Measurements from ENCODE around the gene ATRNL1.

Gene ATRNL1

GRCh38 chr10:115654961-115655360 lies 561.8 kb downstream of the ATRNL1 start:
- no peak overlapping the region for H3K4me3 Mint-ChIP-seq
- no peaks in the 10 kb centered on the region for H3K4me1 Mint-ChIP-seq
- DNase-seq (ENCODE audit: low spot score in 2 of 2) (no peak), ATAC-seq (no peak)
- peaks cover 22% of the 10 kb centered on the region for H3K9me3 Mint-ChIP-seq
- no peak overlapping the region for H3K27ac Mint-ChIP-seq
- H3K36me3 Mint-ChIP-seq: no peaks in the 10 kb centered on the region

- H3K36me3 Mint-ChIP-seq: no peaks in the 10 kb centered on the region
- no peak overlapping the region for H3K27ac Mint-ChIP-seq
- peaks cover 17% of the 10 kb centered on the region for H3K9me3 Mint-ChIP-seq
- no peaks in the 10 kb centered on the region for H3K4me1 Mint-ChIP-seq
- no peak for DNase-seq (ENCODE audit: low spot score in 2 of 2)
- ATAC-seq: no peak
- H3K4me3 Mint-ChIP-seq: no peak overlapping the region
These were observed 564.1 kb downstream of the ATRNL1 start for GRCh38 chr10:115657161-115657860.

GRCh38 chr10:115659616-115660015 lies 566.5 kb downstream of the ATRNL1 start:
- H3K27ac Mint-ChIP-seq: no peak overlapping the region

GRCh38 chr10:115660391-115660790 lies 567.2 kb downstream of the ATRNL1 start:
- H3K27ac Mint-ChIP-seq: no peak overlapping the region
- no peaks in the 10 kb centered on the region for H3K4me1 Mint-ChIP-seq
- no peaks in the 10 kb centered on the region for H3K36me3 Mint-ChIP-seq
- no peak overlapping the region for H3K4me3 Mint-ChIP-seq
- ATAC-seq: no peak
- peaks cover 13% of the 10 kb centered on the region for H3K9me3 Mint-ChIP-seq
- no peak for DNase-seq (ENCODE audit: low spot score in 2 of 2)

More at GRCh38 chr10:115659616-115660015, 566.5 kb downstream of the ATRNL1 start:
- H3K9me3 Mint-ChIP-seq: peaks cover 16% of the 10 kb centered on the region
- DNase-seq (ENCODE audit: low spot score in 2 of 2) (no peak), ATAC-seq (no peak)
- no peaks in the 10 kb centered on the region for H3K36me3 Mint-ChIP-seq
- no peak overlapping the region for H3K4me3 Mint-ChIP-seq
- H3K4me1 Mint-ChIP-seq: no peaks in the 10 kb centered on the region

GRCh38 chr10:115662422-115662821 lies 569.3 kb downstream of the ATRNL1 start:
- H3K27ac Mint-ChIP-seq: no peak overlapping the region
- DNase-seq (ENCODE audit: low spot score in 2 of 2) (no peak), ATAC-seq (no peak)
- H3K36me3 Mint-ChIP-seq: no peaks in the 10 kb centered on the region
- no peaks in the 10 kb centered on the region for H3K4me1 Mint-ChIP-seq
- H3K4me3 Mint-ChIP-seq: no peak overlapping the region
- peaks cover 9% of the 10 kb centered on the region for H3K9me3 Mint-ChIP-seq

- no peak for DNase-seq (ENCODE audit: low spot score in 2 of 2)
- Mint-ChIP-seq H3K36me3 (no peaks in the 10 kb centered on the region), H3K9me3 (peaks cover 3% of the 10 kb centered on the region), H3K4me1 (no peaks in the 10 kb centered on the region), H3K4me3 (no peak overlapping the region), H3K27ac (no peak overlapping the region)
- no peak for ATAC-seq
These were observed 572.4 kb downstream of the ATRNL1 start for GRCh38 chr10:115665549-115665948.

- H3K4me3 Mint-ChIP-seq: no peak overlapping the region
- H3K36me3 Mint-ChIP-seq: no peaks in the 10 kb centered on the region
- no peak overlapping the region for H3K27ac Mint-ChIP-seq
- H3K4me1 Mint-ChIP-seq: no peaks in the 10 kb centered on the region
- DNase-seq (ENCODE audit: low spot score in 2 of 2) (no peak), ATAC-seq (no peak)
- H3K9me3 Mint-ChIP-seq: peaks cover 14% of the 10 kb centered on the region
These were observed 581.3 kb downstream of the ATRNL1 start for GRCh38 chr10:115674496-115674895.

GRCh38 chr10:115696747-115697146 lies 603.6 kb downstream of the ATRNL1 start:
- no peaks in the 10 kb centered on the region for H3K36me3 Mint-ChIP-seq
- ATAC-seq (no peak), DNase-seq (ENCODE audit: low spot score in 2 of 2) (no peak)
- H3K9me3 Mint-ChIP-seq: peaks cover 8% of the 10 kb centered on the region
- no peak overlapping the region for H3K27ac Mint-ChIP-seq
- no peaks in the 10 kb centered on the region for H3K4me1 Mint-ChIP-seq
- no peak overlapping the region for H3K4me3 Mint-ChIP-seq

GRCh38 chr10:115706026-115706425 lies 612.9 kb downstream of the ATRNL1 start:
- ATAC-seq (no peak), DNase-seq (ENCODE audit: low spot score in 2 of 2) (no peak)
- no peaks in the 10 kb centered on the region for H3K36me3 Mint-ChIP-seq
- no peaks in the 10 kb centered on the region for H3K4me1 Mint-ChIP-seq
- H3K4me3 Mint-ChIP-seq: no peak overlapping the region
- no peak overlapping the region for H3K27ac Mint-ChIP-seq
- peaks cover 11% of the 10 kb centered on the region for H3K9me3 Mint-ChIP-seq

- no peaks in the 10 kb centered on the region for H3K36me3 Mint-ChIP-seq
- H3K27ac Mint-ChIP-seq: no peak overlapping the region
- H3K9me3 Mint-ChIP-seq: peaks cover 11% of the 10 kb centered on the region
- H3K4me3 Mint-ChIP-seq: no peak overlapping the region
- DNase-seq (ENCODE audit: low spot score in 2 of 2) (no peak), ATAC-seq (no peak)
- no peaks in the 10 kb centered on the region for H3K4me1 Mint-ChIP-seq
These were observed 613.4 kb downstream of the ATRNL1 start for GRCh38 chr10:115706488-115707076.

- DNase-seq (ENCODE audit: low spot score in 2 of 2): no peak
- H3K4me1 Mint-ChIP-seq: no peaks in the 10 kb centered on the region
- no peak overlapping the region for H3K4me3 Mint-ChIP-seq
- no peaks in the 10 kb centered on the region for H3K36me3 Mint-ChIP-seq
- ATAC-seq: no peak
- peaks cover 13% of the 10 kb centered on the region for H3K9me3 Mint-ChIP-seq
- no peak overlapping the region for H3K27ac Mint-ChIP-seq
These were observed 617.0 kb downstream of the ATRNL1 start for GRCh38 chr10:115710136-115710535.

GRCh38 chr10:115711306-115711705 lies 618.1 kb downstream of the ATRNL1 start:
- no peak for DNase-seq (ENCODE audit: low spot score in 2 of 2)
- ATAC-seq: no peak
- Mint-ChIP-seq H3K9me3 (peaks cover 13% of the 10 kb centered on the region), H3K36me3 (no peaks in the 10 kb centered on the region), H3K27ac (no peak overlapping the region), H3K4me1 (no peaks in the 10 kb centered on the region), H3K4me3 (no peak overlapping the region)

- Mint-ChIP-seq H3K4me1 (no peaks in the 10 kb centered on the region), H3K36me3 (no peaks in the 10 kb centered on the region), H3K9me3 (peaks cover 11% of the 10 kb centered on the region), H3K27ac (no peak overlapping the region), H3K4me3 (no peak overlapping the region)
- ATAC-seq (no peak), DNase-seq (ENCODE audit: low spot score in 2 of 2) (no peak)
These were observed 627.0 kb downstream of the ATRNL1 start for GRCh38 chr10:115720121-115720520.

GRCh38 chr10:115727129-115727528 lies 634.0 kb downstream of the ATRNL1 start:
- H3K36me3 Mint-ChIP-seq: no peaks in the 10 kb centered on the region
- peaks cover 17% of the 10 kb centered on the region for H3K9me3 Mint-ChIP-seq
- DNase-seq (ENCODE audit: low spot score in 2 of 2) (no peak), ATAC-seq (no peak)
- H3K27ac Mint-ChIP-seq: no peak overlapping the region
- H3K4me3 Mint-ChIP-seq: no peak overlapping the region
- no peaks in the 10 kb centered on the region for H3K4me1 Mint-ChIP-seq

- Mint-ChIP-seq H3K36me3 (no peaks in the 10 kb centered on the region), H3K27ac (no peak overlapping the region), H3K4me1 (no peaks in the 10 kb centered on the region), H3K4me3 (no peak overlapping the region), H3K9me3 (no peaks in the 10 kb centered on the region)
- DNase-seq (ENCODE audit: low spot score in 2 of 2) (no peak), ATAC-seq (no peak)
These were observed 650.9 kb downstream of the ATRNL1 start for GRCh38 chr10:115744089-115744488.

GRCh38 chr10:115745943-115746342 lies 652.8 kb downstream of the ATRNL1 start:
- no peak for ATAC-seq
- H3K36me3 Mint-ChIP-seq: no peaks in the 10 kb centered on the region
- H3K4me3 Mint-ChIP-seq: no peak overlapping the region
- DNase-seq (ENCODE audit: low spot score in 2 of 2): no peak
- H3K27ac Mint-ChIP-seq: no peak overlapping the region
- no peaks in the 10 kb centered on the region for H3K9me3 Mint-ChIP-seq
- no peaks in the 10 kb centered on the region for H3K4me1 Mint-ChIP-seq
